Psoas muscle (tissue), 8 donors: ENCODE measurements around the gene TCERG1L. TPM values are rescaled to one million over a fixed set of nuclear protein-coding genes. Genes with fewer than 3 reads are reported as not detected.
"Not testable (repeated sequence)": the region's sequence is repeated elsewhere in the genome, so short reads cannot be mapped to it uniquely, and the experiment has no call there.

Experiments
- ATAC-seq, 4 donors: fragments of 200-7000 bp; cut with Tn5 transposase; one replicate each; pipeline ENCODE4 v1.9.1; 2020; ENCODE audit warnings: moderate library complexity in 3 of 4, mild to moderate bottlenecking in 2 of 4
- DNase-seq, 2 donors: peaks; one replicate each; pipeline ENCODE4 v3.0.0-alpha.2; 2020
- H3K27ac ChIP-seq: fragments of 200-600 bp; one replicate; pipeline ENCODE4 v1.8.0; 2022
- H3K27me3 ChIP-seq, 3 donors: fragments of 200-600 bp in 1 of 3; one replicate each; pipeline versions ENCODE4 v1.6.1 to v1.8.0; 2013 to 2022; ENCODE audit warnings: low read length in 2 of 3, mild to moderate bottlenecking in 2 of 3, moderate library complexity in 1 of 3; ENCODE audit not compliant: insufficient read depth in 3 of 3
- H3K36me3 ChIP-seq, 2 donors: fragments of 200-600 bp in 1 of 2; one replicate each; pipeline versions ENCODE4 v1.6.1 to v1.8.0; 2013 to 2022; ENCODE audit warnings: low read depth in 1 of 2, mild to moderate bottlenecking in 1 of 2, moderate library complexity in 1 of 2; ENCODE audit not compliant: insufficient read depth in 1 of 2
- H3K4me1 ChIP-seq: fragments of 200-600 bp; one replicate; pipeline ENCODE4 v1.8.0; 2022
- H3K4me3 ChIP-seq: fragments of 200-600 bp; one replicate; pipeline ENCODE4 v1.8.0; 2022; ENCODE audit warnings: mild to moderate bottlenecking
- H3K9me3 ChIP-seq: fragments of 200-600 bp; one replicate; pipeline ENCODE4 v1.8.0; 2022
- CTCF ChIP-seq: fragments of 200-600 bp; IDR thresholded peaks from one replicate; pipeline ENCODE4 v1.8.0; 2022; ENCODE audit warnings: antibody characterized with exemption
- WGBS, 3 donors: extraction: QIAGEN DNeasy Blood & Tissue Kit; methylation state at CpG; one replicate each; pipeline versions ENCODE4 v1.1.6 to v1.1.7; 2013; 5-methylcytosine and 5-hydroxymethylcytosine counted together
- intact Hi-C, 2 donors: fragments of 100-400 bp; cut with DNase I; formaldehyde crosslinking; loops; one replicate each; pipeline versions ENCODE4 v1.11.0 to v1.14.2; 2022
- polyA plus RNA-seq, 3 donors: library from polyadenylated mRNA; stranded (reverse); fragments of 200-250 nt; gene quantifications; one replicate each; pipeline ENCODE4 v1.2.3, GENCODE V29; 2013
- total RNA-seq, 4 donors: library from RNA; stranded (reverse); fragmentation: NEBNext Ultra II Directional in 2 of 4; extraction: Animal tissue kit (Norgen Biotek cat#: 25700) in 2 of 4; gene quantifications; one replicate each; pipeline versions ENCODE4 v1.2.1 to v1.2.4, GENCODE V29; 2021 to 2023
- donor health status: healthy with polysubstance abuse.
- donor health status: DM: no; HTN: no; CAD: no; lungs with moderate emphysema.
- donor health status: Bipolar disorder and iron deficiency.
- donor health status: healthy.
- donor health status: DM: yes; HTN: yes; CAD: no.
- donor health status: DM: no; HTN: no; CAD: no.
- donor health status: DM: no; HTN: no; CAD: no.
- donor health status: DM: yes; HTN: yes; CAD: no.

Gene TCERG1L
- total and polyA plus RNA-seq, 7 donors, result 0.01 TPM; not detected in 6

DNA sequence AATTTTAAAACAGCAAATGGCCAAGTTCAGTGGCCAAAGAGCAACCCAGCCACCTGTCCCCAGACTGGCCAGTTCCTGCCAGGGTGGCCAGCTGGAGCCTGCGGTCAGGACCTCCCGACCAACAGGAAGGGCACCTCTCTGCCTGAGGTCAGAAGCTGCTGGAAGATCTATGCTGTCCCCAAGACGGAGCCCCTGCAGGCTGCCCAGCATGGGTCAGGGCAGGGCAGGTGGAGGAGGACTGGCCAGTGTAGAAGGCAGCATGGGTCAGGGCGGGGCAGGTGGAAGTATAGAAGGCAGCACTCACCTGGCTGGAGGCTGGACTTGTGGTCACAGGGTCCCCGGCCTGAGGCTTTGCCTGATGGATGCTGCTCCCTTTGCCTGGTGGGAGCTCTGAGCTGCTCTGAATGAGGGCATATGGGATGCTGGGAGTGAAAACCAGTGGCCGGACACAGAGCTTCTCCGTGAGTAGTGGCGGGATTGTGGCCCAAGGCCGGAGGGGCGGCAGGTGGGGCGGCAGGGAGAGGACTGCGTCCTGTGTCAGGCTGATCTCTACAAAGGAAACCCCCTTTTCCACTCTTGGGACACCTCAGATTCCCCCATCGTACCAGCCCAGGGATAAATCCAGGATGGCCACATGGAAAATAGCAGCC, 229.2 kb downstream of the TCERG1L start:
- Histone ChIP-seq H3K27ac (no peak overlapping the region), H3K4me3 (no peak overlapping the region), H3K27me3 (peaks cover 0 to 13% (median 5%) of the 10 kb centered on the region in 3 donors), H3K4me1 (no peaks in the 10 kb centered on the region), H3K9me3 (no peaks in the 10 kb centered on the region), H3K36me3 (no peaks in the 10 kb centered on the region)
- 46 to 62% (median 48%) methylated on average over 10 to 13 of the region's 13 CpGs for WGBS, 3 donors
- no peak for TF ChIP-seq CTCF
- DNase-seq (no peak), ATAC-seq (no peak)
- intact Hi-C loops, result no loop called here

- intact Hi-C loops, result no loop called here
- 37 to 48% (median 43%) methylated on average over 6 of the region's 6 CpGs for WGBS, 3 donors
These were observed 229.7 kb downstream of the TCERG1L start for GRCh38 chr10:131081786-131082185.

DNA sequence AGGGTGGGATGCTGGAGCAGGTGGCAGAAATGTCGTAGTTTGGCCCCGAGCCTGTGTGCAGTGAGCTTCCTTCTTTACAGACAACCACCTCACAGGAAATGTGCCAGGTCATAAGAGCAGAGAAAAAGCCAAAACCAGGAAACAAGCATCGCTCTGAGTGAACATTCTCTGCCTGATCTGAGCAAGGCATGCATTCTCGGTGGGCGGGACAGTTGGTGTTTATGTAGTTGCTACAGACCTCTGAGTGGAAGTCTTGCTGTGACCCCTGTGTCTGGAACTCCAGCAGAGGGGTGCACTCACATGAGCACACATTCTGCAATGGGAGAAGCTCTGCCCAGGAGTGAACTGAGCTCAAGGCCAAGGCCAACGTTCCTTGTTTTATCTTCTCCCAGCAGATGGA, 230.1 kb downstream of the TCERG1L start:
- no peaks in the 10 kb centered on the region for H3K9me3 ChIP-seq
- intact Hi-C loops, result no loop called here
- 25 to 40% (median 30%) methylated on average over 6 of the region's 6 CpGs for WGBS, 3 donors
- TF ChIP-seq CTCF, result no peak
- H3K27me3 ChIP-seq, result peaks cover 0 to 13% (median 5%) of the 10 kb centered on the region in 3 donors
- H3K4me1 ChIP-seq, result no peaks in the 10 kb centered on the region
- H3K27ac ChIP-seq, result no peak overlapping the region
- no peaks in the 10 kb centered on the region for H3K36me3 ChIP-seq
- DNase-seq (no peak), ATAC-seq (no peak)
- H3K4me3 ChIP-seq, result no peak overlapping the region

More at GRCh38 chr10:131081786-131082185, 229.7 kb downstream of the TCERG1L start:
- H3K36me3 ChIP-seq, result no peaks in the 10 kb centered on the region
- H3K4me1 ChIP-seq, result no peaks in the 10 kb centered on the region
- peaks cover 0 to 13% (median 5%) of the 10 kb centered on the region in 3 donors for H3K27me3 ChIP-seq
- no peak overlapping the region for H3K27ac ChIP-seq
- DNase-seq (no peak), ATAC-seq (no peak)
- no peak for TF ChIP-seq CTCF
- no peaks in the 10 kb centered on the region for H3K9me3 ChIP-seq
- H3K4me3 ChIP-seq, result no peak overlapping the region

- DNase-seq (no peak), ATAC-seq (no peak)
- intact Hi-C loops, result no loop called here
- no peaks in the 10 kb centered on the region for H3K4me1 ChIP-seq
- no peak for TF ChIP-seq CTCF
- H3K4me3 ChIP-seq, result no peak overlapping the region
- H3K36me3 ChIP-seq, result no peaks in the 10 kb centered on the region
- WGBS, 3 donors, result 85 to 90% (median 89%) methylated on average over 6 of the region's 6 CpGs
- no peaks in the 10 kb centered on the region for H3K9me3 ChIP-seq
- H3K27ac ChIP-seq, result no peak overlapping the region
- peaks cover 0 to 13% (median 3%) of the 10 kb centered on the region in 3 donors for H3K27me3 ChIP-seq
These were observed 230.9 kb downstream of the TCERG1L start for GRCh38 chr10:131080571-131080970.

DNA sequence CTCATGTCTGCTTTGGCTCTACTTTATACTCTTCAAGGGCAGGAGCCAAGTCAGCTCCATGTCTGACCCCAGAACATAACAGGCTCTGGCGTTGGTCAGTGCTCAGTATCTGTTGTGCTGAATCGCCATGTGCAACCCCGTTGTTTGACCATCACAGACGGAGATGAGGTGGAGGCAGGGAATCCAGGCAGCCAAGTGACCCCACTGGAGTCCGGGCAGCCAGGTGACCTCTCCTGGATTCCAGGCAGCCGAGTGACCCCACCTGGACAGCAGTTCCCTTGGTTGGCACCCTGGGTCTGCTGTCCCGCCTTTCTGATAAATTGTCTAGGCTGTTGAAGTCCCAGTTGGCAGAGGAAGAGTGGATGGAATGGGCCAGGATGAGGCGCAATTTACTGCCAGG, 232.2 kb downstream of the TCERG1L start:
- TF ChIP-seq CTCF, result no peak
- no peak overlapping the region for H3K27ac ChIP-seq
- ATAC-seq (no peak), DNase-seq (no peak)
- H3K36me3 ChIP-seq, result no peaks in the 10 kb centered on the region
- WGBS, 3 donors, result 92% methylated on average over 8 of the region's 8 CpGs
- intact Hi-C loops, result no loop called here
- no peaks in the 10 kb centered on the region for H3K9me3 ChIP-seq
- H3K4me1 ChIP-seq, result no peaks in the 10 kb centered on the region
- no peak overlapping the region for H3K4me3 ChIP-seq
- H3K27me3 ChIP-seq, result peaks cover 0 to 12% (median 2%) of the 10 kb centered on the region in 3 donors

DNA sequence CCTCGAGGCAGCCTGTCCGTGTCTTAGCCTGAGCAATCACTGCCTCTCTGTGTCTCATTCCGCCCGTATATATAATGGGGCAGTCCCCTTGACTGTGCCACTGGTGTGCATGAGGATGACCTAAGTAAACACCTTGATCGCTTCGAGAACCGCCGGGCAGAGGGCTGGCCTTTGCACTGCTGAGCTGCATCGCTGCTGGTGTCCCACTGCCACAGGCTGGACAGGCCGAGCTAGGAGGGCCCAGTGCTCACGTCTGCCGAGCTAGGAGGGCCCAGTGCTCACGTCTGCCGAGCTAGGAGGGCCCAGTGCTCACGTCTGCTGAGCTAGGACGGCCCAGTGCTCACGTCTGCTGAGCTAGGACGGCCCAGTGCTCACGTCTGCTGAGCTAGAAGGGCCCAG, 232.6 kb downstream of the TCERG1L start:
- intact Hi-C loops, ATAC-seq: not testable (repeated sequence)

More for the DNA sequence above, 232.6 kb downstream of the TCERG1L start:
- DNase-seq, H3K36me3 ChIP-seq, H3K9me3 ChIP-seq, H3K27ac ChIP-seq, H3K4me1 ChIP-seq, H3K4me3 ChIP-seq: not testable (repeated sequence)
- WGBS, 3 donors, result 89 to 91% (median 90%) methylated on average over 17 to 19 of the region's 19 CpGs
- H3K27me3 ChIP-seq, result peaks cover 0 to 10% (median 2%) of the 10 kb centered on the region in 3 donors
